ENCODE measurements around the gene KLK7.
"Not testable (repeated sequence)": the region's sequence is repeated elsewhere in the genome, so short reads cannot be mapped to it uniquely, and the experiment has no call there.

KLK7 gene

DNA sequence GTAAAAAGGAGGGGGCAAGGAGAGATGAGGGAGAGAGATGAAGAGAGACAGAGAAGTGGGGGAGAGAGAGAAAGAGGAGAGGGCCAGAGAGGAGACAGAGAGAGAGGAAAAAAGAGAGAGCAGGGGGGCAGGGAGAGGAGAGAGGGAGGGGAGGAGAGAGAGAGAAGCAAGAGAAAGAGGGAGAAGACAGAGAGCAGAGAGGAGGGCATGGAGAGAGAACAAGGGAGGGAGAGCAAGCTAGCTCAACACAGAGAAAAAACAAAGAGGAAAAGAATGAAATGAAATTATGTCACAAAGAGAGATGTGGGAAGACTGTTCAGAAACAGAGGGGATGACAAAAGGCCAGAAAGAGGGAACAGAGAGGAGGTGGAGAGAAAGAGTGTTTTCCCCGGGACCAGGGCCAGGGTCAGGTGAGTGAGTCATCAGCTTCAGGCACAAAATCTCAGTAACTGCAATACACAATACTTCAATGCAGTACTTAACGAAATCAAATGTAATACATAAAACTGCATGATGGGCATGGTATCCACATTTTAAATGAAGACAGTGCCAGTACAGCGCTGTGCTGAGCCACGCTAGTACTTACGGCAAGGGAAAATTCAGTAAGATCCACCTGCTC, 4.8 kb downstream of the KLK7 start:
- DNase-seq = no peak
- POLR2A ChIA-PET = no interaction called here
- Histone ChIP-seq H3K27ac (ENCODE audit: insufficient read depth in 1 of 2, low read depth in 1 of 2, low read length in 2 of 2, poor library complexity in 1 of 2, severe bottlenecking in 2 of 2) (no peak overlapping the region), H3K9me3 (ENCODE audit: control extremely low read depth in 1 of 5, control insufficient read depth in 4 of 5, insufficient read depth in 2 of 5, low read depth in 1 of 5, low read length in 4 of 5) (no peaks in the 10 kb centered on the region), H3K27me3 (replicated peaks in 2 of 5; ENCODE audit: control insufficient read depth in 4 of 5, insufficient read depth in 5 of 5, low read length in 4 of 5) (peaks cover 0 to 69% (median 7%) of the 10 kb centered on the region in 5 experiments), H3K4me1 (ENCODE audit: control extremely low read depth in 1 of 4, control insufficient read depth in 4 of 4, insufficient read depth in 4 of 4, low read length in 3 of 4) (no peaks in the 10 kb centered on the region), H3K36me3 (ENCODE audit: control insufficient read depth in 4 of 4, insufficient read depth in 4 of 4, low read length in 3 of 4) (no peaks in the 10 kb centered on the region), H3K4me3 (ENCODE audit: control insufficient read depth in 1 of 7, extremely low read depth in 1 of 7, insufficient read depth in 4 of 7, low read depth in 2 of 7, low read length in 6 of 7) (no peak overlapping the region)
- 100% methylated on average over 1 of the region's 5 CpGs for WGBS (ENCODE audit: insufficient coverage)
- CTCF ChIA-PET = no interaction called here

DNA sequence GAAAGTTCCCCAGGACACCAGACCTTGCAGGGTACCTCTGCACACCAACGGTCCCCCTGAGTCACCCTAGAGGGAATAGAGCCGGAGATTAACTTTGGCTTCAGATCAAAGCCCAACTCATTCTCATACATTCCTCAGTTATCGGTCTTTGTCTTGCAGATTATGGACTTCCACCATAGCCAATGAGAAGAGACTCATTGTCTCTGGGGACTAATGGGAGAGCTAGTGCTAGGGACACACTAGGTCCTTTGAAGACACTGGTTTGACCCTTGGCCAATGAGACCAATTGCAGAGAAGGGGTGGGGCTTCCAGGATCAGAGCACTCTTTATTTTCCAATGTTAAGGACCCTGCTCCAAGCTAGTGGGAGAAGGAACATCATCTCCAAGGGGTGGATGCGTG, 6.1 kb downstream of the KLK7 start:
- no peak for DNase-seq
- H3K9me3 ChIP-seq (ENCODE audit: control extremely low read depth in 1 of 5, control insufficient read depth in 4 of 5, insufficient read depth in 2 of 5, low read depth in 1 of 5, low read length in 4 of 5) = no peaks in the 10 kb centered on the region
- ChIA-PET CTCF (interaction anchor here (0.7 kb wide), 1 partner anchor 520 kb away, joined by 3 read pairs; no protein-coding TSS in a partner anchor), POLR2A (no interaction called here)
- peaks cover 0 to 66% (median 7%) of the 10 kb centered on the region in 5 experiments for H3K27me3 ChIP-seq (replicated peaks in 2 of 5; ENCODE audit: control insufficient read depth in 4 of 5, insufficient read depth in 5 of 5, low read length in 4 of 5)
- H3K36me3 ChIP-seq (ENCODE audit: control insufficient read depth in 4 of 4, insufficient read depth in 4 of 4, low read length in 3 of 4) = no peaks in the 10 kb centered on the region
- H3K4me3 ChIP-seq (ENCODE audit: control insufficient read depth in 1 of 7, extremely low read depth in 1 of 7, insufficient read depth in 4 of 7, low read depth in 2 of 7, low read length in 6 of 7) = no peak overlapping the region
- no peaks in the 10 kb centered on the region for H3K4me1 ChIP-seq (ENCODE audit: control extremely low read depth in 1 of 4, control insufficient read depth in 4 of 4, insufficient read depth in 4 of 4, low read length in 3 of 4)
- WGBS (ENCODE audit: insufficient coverage) = 67% methylated on average over 4 of the region's 4 CpGs
- H3K27ac ChIP-seq (ENCODE audit: insufficient read depth in 1 of 2, low read depth in 1 of 2, low read length in 2 of 2, poor library complexity in 1 of 2, severe bottlenecking in 2 of 2) = no peak overlapping the region

DNA sequence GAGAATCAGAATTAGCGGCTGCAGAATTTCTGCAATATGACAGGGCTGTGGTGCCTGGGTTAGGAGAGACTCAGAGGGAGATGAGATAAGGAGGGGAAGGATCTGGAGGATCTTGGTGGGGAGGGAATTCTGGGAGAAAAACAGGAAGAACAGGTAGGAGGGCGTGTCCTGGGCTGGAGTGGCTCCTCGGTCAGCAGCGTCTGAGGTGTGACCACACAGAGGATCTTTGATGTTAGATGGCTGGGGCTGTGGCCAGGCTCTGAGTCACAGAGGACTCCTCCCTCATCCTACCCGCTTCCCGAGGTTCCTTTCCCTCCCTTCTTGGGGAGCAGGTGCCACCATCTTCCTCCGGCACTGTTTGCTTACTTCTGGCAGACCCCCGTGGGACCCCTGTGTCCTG, 8.0 kb downstream of the KLK7 start:
- CTCF ChIA-PET = no interaction called here
- H3K4me1 ChIP-seq (ENCODE audit: control extremely low read depth in 1 of 4, control insufficient read depth in 4 of 4, insufficient read depth in 4 of 4, low read length in 3 of 4) = no peaks in the 10 kb centered on the region
- no peak overlapping the region for H3K4me3 ChIP-seq (ENCODE audit: control insufficient read depth in 1 of 7, extremely low read depth in 1 of 7, insufficient read depth in 4 of 7, low read depth in 2 of 7, low read length in 6 of 7)
- DNase-seq = no peak
- no peak overlapping the region for H3K27ac ChIP-seq (ENCODE audit: insufficient read depth in 1 of 2, low read depth in 1 of 2, low read length in 2 of 2, poor library complexity in 1 of 2, severe bottlenecking in 2 of 2)
- H3K36me3 ChIP-seq (ENCODE audit: control insufficient read depth in 4 of 4, insufficient read depth in 4 of 4, low read length in 3 of 4) = no peaks in the 10 kb centered on the region
- H3K27me3 ChIP-seq (replicated peaks in 2 of 5; ENCODE audit: control insufficient read depth in 4 of 5, insufficient read depth in 5 of 5, low read length in 4 of 5) = peaks cover 0 to 56% (median 5%) of the 10 kb centered on the region in 5 experiments
- H3K9me3 ChIP-seq (ENCODE audit: control extremely low read depth in 1 of 5, control insufficient read depth in 4 of 5, insufficient read depth in 2 of 5, low read depth in 1 of 5, low read length in 4 of 5) = no peaks in the 10 kb centered on the region
- 50% methylated on average over 5 of the region's 8 CpGs for WGBS (ENCODE audit: insufficient coverage)
- POLR2A ChIA-PET = no interaction called here

DNA sequence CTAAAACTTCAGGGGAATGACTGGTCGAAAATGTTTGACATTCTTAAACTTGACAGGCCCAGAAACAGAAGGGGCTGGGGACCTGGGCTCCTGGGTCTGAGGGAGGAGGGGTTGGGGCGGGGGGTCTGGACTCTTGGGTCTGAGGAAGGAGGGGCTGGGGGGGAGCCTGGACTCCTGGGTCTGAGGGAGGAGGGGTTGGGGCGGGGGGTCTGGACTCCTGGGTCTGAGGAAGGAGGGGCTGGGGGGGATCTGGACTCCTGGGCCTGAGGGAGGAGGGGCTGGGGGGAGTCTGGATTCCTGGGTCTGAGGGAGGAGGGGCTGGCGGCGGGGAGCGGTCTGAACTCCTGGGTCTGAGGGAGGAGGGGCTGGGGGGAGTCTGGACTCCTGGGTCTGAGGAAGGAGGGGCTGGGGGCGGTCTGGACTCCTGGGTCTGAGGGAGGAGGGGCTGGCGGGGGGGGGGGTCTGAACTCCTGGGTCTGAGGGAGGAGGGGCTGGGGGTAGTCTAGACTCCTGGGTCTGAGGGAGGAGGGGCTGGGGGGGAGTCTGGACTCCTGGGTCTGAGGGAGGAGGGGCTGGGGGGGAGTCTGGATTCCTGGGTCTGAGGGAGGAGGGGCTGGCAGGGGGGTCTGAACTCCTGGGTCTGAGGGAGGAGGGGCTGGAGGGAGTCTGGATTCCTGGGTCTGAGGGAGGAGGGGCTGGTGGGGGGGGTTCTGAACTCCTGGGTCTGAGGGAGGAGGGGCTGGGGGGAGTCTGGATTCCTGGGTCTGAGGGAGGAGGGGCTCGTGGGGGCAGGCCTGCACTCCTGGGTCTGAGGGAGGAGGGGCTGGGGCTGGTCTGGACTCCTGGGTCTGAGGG, 8.8 kb downstream of the KLK7 start:
- CTCF ChIA-PET = no interaction called here

DNA sequence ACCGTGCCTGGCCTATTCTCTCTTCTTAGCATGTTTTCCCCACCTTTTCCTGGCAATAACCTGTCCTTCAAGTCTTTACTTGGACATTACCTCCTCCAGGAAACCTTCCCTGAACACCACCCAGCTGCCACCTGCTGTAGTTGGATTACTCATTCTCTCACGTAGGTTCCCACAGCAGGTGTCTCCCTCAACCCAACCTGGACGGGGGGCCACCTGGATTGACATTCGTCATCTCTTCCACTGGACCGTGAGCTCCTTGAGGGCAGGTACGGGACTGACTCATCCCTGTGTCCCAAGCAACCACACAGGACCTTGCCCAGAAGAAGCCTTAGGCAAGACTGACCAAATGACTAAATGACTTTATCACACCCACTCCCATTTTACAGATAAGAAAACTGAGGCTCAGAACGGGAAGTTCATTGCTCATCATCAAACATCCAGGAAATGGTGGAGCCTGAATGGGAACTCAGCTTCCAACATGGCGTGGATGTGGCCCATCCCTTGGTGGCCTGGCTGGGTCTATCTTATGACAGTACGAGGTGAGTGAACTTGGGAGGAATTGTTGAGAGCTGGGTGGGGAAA, 10.8 kb downstream of the KLK7 start:
- ChIA-PET POLR2A (no interaction called here), CTCF (no interaction called here)
- no peak for DNase-seq
- H3K36me3 ChIP-seq (ENCODE audit: control insufficient read depth in 4 of 4, insufficient read depth in 4 of 4, low read length in 3 of 4) = no peaks in the 10 kb centered on the region
- H3K4me1 ChIP-seq (ENCODE audit: control extremely low read depth in 1 of 4, control insufficient read depth in 4 of 4, insufficient read depth in 4 of 4, low read length in 3 of 4) = no peaks in the 10 kb centered on the region
- H3K27me3 ChIP-seq (replicated peaks in 2 of 5; ENCODE audit: control insufficient read depth in 4 of 5, insufficient read depth in 5 of 5, low read length in 4 of 5) = peaks cover 0 to 55% (median 3%) of the 10 kb centered on the region in 5 experiments
- H3K4me3 ChIP-seq (ENCODE audit: control insufficient read depth in 1 of 7, extremely low read depth in 1 of 7, insufficient read depth in 4 of 7, low read depth in 2 of 7, low read length in 6 of 7) = no peak overlapping the region
- no peak overlapping the region for H3K27ac ChIP-seq (ENCODE audit: insufficient read depth in 1 of 2, low read depth in 1 of 2, low read length in 2 of 2, poor library complexity in 1 of 2, severe bottlenecking in 2 of 2)
- WGBS (ENCODE audit: insufficient coverage) = 80% methylated on average over 9 of the region's 9 CpGs
- H3K9me3 ChIP-seq (ENCODE audit: control extremely low read depth in 1 of 5, control insufficient read depth in 4 of 5, insufficient read depth in 2 of 5, low read depth in 1 of 5, low read length in 4 of 5) = no peaks in the 10 kb centered on the region

More for the DNA sequence above, 8.8 kb downstream of the KLK7 start:
- Histone ChIP-seq H3K4me3 (ENCODE audit: control insufficient read depth in 1 of 7, extremely low read depth in 1 of 7, insufficient read depth in 4 of 7, low read depth in 2 of 7, low read length in 6 of 7) (no peak overlapping the region), H3K27me3 (replicated peaks in 2 of 5; ENCODE audit: control insufficient read depth in 4 of 5, insufficient read depth in 5 of 5, low read length in 4 of 5) (peaks cover 0 to 55% (median 5%) of the 10 kb centered on the region in 5 experiments), H3K4me1 (ENCODE audit: control extremely low read depth in 1 of 4, control insufficient read depth in 4 of 4, insufficient read depth in 4 of 4, low read length in 3 of 4) (no peaks in the 10 kb centered on the region), H3K27ac (ENCODE audit: insufficient read depth in 1 of 2, low read depth in 1 of 2, low read length in 2 of 2, poor library complexity in 1 of 2, severe bottlenecking in 2 of 2) (no peak overlapping the region), H3K9me3 (ENCODE audit: control extremely low read depth in 1 of 5, control insufficient read depth in 4 of 5, insufficient read depth in 2 of 5, low read depth in 1 of 5, low read length in 4 of 5) (no peaks in the 10 kb centered on the region), H3K36me3 (ENCODE audit: control insufficient read depth in 4 of 4, insufficient read depth in 4 of 4, low read length in 3 of 4) (no peaks in the 10 kb centered on the region)
- POLR2A ChIA-PET = no interaction called here
- no CpG with 5 or more reads among the region's 9 CpGs for WGBS (ENCODE audit: insufficient coverage)
- no peak for DNase-seq

DNA sequence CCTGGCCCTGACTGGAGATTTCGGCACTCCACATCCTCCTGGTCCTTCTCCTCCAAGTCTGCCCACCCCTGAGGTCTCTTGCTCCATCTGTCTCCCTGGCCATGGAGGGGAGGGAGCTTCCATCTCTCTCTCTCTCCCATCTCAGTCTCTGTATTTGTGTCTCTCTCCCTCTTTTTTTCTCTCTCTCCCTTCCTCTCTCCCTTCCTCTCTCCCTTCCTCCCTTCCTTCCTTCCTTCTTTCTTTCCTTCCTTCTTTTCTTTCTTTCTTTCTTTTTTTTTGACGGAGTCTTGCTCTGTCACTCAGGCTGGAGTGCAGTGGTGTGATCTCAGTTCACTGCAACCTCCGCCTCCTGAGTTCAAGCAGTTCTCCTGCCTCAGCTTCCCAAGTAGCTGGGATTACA, 13.9 kb downstream of the KLK7 start:
- DNase-seq; H3K4me1 ChIP-seq (ENCODE audit: control extremely low read depth in 1 of 4, control insufficient read depth in 4 of 4, insufficient read depth in 4 of 4, low read length in 3 of 4); H3K4me3 ChIP-seq (ENCODE audit: control insufficient read depth in 1 of 7, extremely low read depth in 1 of 7, insufficient read depth in 4 of 7, low read depth in 2 of 7, low read length in 6 of 7); H3K27ac ChIP-seq (ENCODE audit: insufficient read depth in 1 of 2, low read depth in 1 of 2, low read length in 2 of 2, poor library complexity in 1 of 2, severe bottlenecking in 2 of 2); H3K36me3 ChIP-seq (ENCODE audit: control insufficient read depth in 4 of 4, insufficient read depth in 4 of 4, low read length in 3 of 4); POLR2A ChIA-PET; H3K9me3 ChIP-seq (ENCODE audit: control extremely low read depth in 1 of 5, control insufficient read depth in 4 of 5, insufficient read depth in 2 of 5, low read depth in 1 of 5, low read length in 4 of 5); CTCF ChIA-PET: not testable (repeated sequence)
- WGBS (ENCODE audit: insufficient coverage) = 83% methylated on average over 2 of the region's 3 CpGs
- H3K27me3 ChIP-seq (replicated peaks in 2 of 5; ENCODE audit: control insufficient read depth in 4 of 5, insufficient read depth in 5 of 5, low read length in 4 of 5) = peaks cover 0 to 59% (median 3%) of the 10 kb centered on the region in 5 experiments

DNA sequence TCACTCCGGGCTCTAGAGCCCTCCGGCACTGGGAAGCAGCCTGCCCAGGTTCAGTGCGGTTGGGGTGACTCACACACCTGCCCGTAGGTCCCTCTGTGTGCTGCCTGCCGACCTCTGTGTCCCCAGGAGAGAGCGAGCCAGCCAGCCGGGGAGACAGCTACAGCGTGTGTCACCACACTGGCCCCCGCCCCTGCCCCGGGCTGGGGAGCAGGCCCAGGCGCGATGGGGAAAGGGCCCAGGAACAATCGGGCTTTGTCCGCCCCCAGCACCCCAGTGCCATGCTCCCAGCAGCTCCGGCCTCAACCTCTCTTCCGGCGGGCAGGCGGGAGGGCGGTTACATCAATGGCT, 14.3 kb downstream of the KLK7 start, which contains the start of gene KLK6:
Gene KLK6, minus strand, starts transcription at position 179 of the 348 bp plus-strand sequence. CDS start 1,487 bp downstream, outside the sequence.
- no peak for DNase-seq
- H3K27me3 ChIP-seq (replicated peaks in 2 of 5; ENCODE audit: control insufficient read depth in 4 of 5, insufficient read depth in 5 of 5, low read length in 4 of 5) = peaks cover 0 to 63% (median 6%) of the 10 kb centered on the region in 5 experiments
- 90% methylated on average over 19 of the region's 19 CpGs for WGBS (ENCODE audit: insufficient coverage)
- CTCF ChIA-PET = no interaction called here
- no peaks in the 10 kb centered on the region for H3K36me3 ChIP-seq (ENCODE audit: control insufficient read depth in 4 of 4, insufficient read depth in 4 of 4, low read length in 3 of 4)
- H3K9me3 ChIP-seq (ENCODE audit: control extremely low read depth in 1 of 5, control insufficient read depth in 4 of 5, insufficient read depth in 2 of 5, low read depth in 1 of 5, low read length in 4 of 5) = no peaks in the 10 kb centered on the region
- H3K27ac ChIP-seq (ENCODE audit: insufficient read depth in 1 of 2, low read depth in 1 of 2, low read length in 2 of 2, poor library complexity in 1 of 2, severe bottlenecking in 2 of 2) = no peak within 1 kb of the TSS
- H3K4me1 ChIP-seq (ENCODE audit: control extremely low read depth in 1 of 4, control insufficient read depth in 4 of 4, insufficient read depth in 4 of 4, low read length in 3 of 4) = no peaks in the 10 kb centered on the region
- POLR2A ChIA-PET = no interaction called here
- H3K4me3 ChIP-seq (ENCODE audit: control insufficient read depth in 1 of 7, extremely low read depth in 1 of 7, insufficient read depth in 4 of 7, low read depth in 2 of 7, low read length in 6 of 7) = no peak within 1 kb of the TSS

Data from common myeloid progenitor, CD34-positive (primary cell).